Measurements from ENCODE around the gene HNRNPA2B1. TPM values are rescaled to one million over a fixed set of nuclear protein-coding genes. Genes with fewer than 3 reads are reported as not detected.
A peak's percentile ranks its signal among the peaks of the same experiment; 100 is the strongest.

HNRNPA2B1 gene
- 100 to 1,000 TPM; 345 to 441 (median 379) TPM for total RNA-seq
- long read RNA-seq, donor 1, transcript HNRNPA2B1-203 (13 exons, 1,724 nt) = minor isoform, 5 of 279 reads
- long read RNA-seq, donor 1, transcript HNRNPA2B1-201 (12 exons, 3,664 nt) = minor isoform, 37 of 279 reads
- long read RNA-seq, donor 1, transcript HNRNPA2B1-202 (11 exons, 1,711 nt) = major isoform, 152 of 279 reads
- long read RNA-seq, donor 1, partial matches to known transcripts = 35 of 279 reads
- long read RNA-seq, donor 1, other reads (novel, unspliced or antisense) = 50 of 279 reads
- long read RNA-seq, donor 2, transcript HNRNPA2B1-202 (11 exons, 1,711 nt) = major isoform, 48 of 137 reads
- long read RNA-seq, donor 2, transcript HNRNPA2B1-201 (12 exons, 3,664 nt) = minor isoform, 11 of 137 reads
- long read RNA-seq, donor 2, partial matches to known transcripts = 59 of 137 reads
- long read RNA-seq, donor 2, other reads (novel, unspliced or antisense) = 18 of 137 reads

- no peaks in the 10 kb centered on the region for H3K9me3 ChIP-seq
- no peaks in the 10 kb centered on the region for H3K36me3 ChIP-seq (ENCODE audit: low read depth)
- DNase-seq = peak; percentile 98 to 99 (median 99)
- intact Hi-C loops (cut with DNase I, micrococcal nuclease) = no loop called here
- peak; percentile 86 for ATAC-seq
- peaks cover 31% of the 10 kb centered on the region for H3K4me1 ChIP-seq (ENCODE audit: low read depth)
- TF ChIP-seq, protein P1, sequence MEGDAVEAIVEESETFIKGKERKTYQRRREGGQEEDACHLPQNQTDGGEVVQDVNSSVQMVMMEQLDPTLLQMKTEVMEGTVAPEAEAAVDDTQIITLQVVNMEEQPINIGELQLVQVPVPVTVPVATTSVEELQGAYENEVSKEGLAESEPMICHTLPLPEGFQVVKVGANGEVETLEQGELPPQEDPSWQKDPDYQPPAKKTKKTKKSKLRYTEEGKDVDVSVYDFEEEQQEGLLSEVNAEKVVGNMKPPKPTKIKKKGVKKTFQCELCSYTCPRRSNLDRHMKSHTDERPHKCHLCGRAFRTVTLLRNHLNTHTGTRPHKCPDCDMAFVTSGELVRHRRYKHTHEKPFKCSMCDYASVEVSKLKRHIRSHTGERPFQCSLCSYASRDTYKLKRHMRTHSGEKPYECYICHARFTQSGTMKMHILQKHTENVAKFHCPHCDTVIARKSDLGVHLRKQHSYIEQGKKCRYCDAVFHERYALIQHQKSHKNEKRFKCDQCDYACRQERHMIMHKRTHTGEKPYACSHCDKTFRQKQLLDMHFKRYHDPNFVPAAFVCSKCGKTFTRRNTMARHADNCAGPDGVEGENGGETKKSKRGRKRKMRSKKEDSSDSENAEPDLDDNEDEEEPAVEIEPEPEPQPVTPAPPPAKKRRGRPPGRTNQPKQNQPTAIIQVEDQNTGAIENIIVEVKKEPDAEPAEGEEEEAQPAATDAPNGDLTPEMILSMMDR (IDR thresholded peaks at IDR 0.05) = no peak
- peak within 1 kb of the TSS; percentile 97 for H3K4me3 ChIP-seq
These were observed at the start of gene HNRNPA2B1 for GRCh38 chr7:26200444-26201246. TSS of gene HNRNPA2B1 (minus strand) at chr7:26200746. CDS start at chr7:26200577, 169 bp downstream.

DNA sequence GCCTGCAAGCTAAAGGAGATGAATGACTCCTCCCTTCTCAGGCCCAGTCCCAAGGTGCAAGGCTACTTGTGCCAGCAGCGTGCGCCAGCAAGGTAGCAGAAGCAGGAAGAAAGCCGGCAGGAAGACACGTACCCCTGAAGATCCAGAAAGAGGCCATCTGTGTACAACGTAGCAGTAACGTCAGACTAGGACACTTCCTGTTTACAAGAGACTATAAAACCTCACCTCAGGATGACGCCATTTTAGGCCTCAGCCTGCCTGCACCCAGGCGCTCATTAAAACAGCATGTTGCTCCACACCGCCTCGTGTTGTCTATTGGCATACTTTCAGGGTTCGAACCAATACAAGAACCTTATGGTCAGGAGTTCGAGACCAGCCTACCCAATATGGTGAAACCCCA is 49.7 kb upstream of the HNRNPA2B1 start:
- ATAC-seq (no peak), DNase-seq (no peak)
- intact Hi-C loops (cut with DNase I, micrococcal nuclease) = no loop called here
- Histone ChIP-seq H3K9me3 (no peaks in the 10 kb centered on the region), H3K36me3 (ENCODE audit: low read depth) (no peaks in the 10 kb centered on the region), H3K4me3 (no peak overlapping the region), H3K4me1 (ENCODE audit: low read depth) (no peaks in the 10 kb centered on the region)
- TF ChIP-seq, protein P1 (IDR thresholded peaks at IDR 0.05) = no peak

- ATAC-seq (no peak), DNase-seq (no peak)
- intact Hi-C loops (cut with DNase I, micrococcal nuclease) = no loop called here
- Histone ChIP-seq H3K4me1 (ENCODE audit: low read depth) (no peaks in the 10 kb centered on the region), H3K36me3 (ENCODE audit: low read depth) (no peaks in the 10 kb centered on the region), H3K9me3 (no peaks in the 10 kb centered on the region), H3K4me3 (no peak overlapping the region)
- TF ChIP-seq, protein P1 (IDR thresholded peaks at IDR 0.05) = no peak
These were observed 44.6 kb upstream of the HNRNPA2B1 start for GRCh38 chr7:26245150-26245549.

DNA sequence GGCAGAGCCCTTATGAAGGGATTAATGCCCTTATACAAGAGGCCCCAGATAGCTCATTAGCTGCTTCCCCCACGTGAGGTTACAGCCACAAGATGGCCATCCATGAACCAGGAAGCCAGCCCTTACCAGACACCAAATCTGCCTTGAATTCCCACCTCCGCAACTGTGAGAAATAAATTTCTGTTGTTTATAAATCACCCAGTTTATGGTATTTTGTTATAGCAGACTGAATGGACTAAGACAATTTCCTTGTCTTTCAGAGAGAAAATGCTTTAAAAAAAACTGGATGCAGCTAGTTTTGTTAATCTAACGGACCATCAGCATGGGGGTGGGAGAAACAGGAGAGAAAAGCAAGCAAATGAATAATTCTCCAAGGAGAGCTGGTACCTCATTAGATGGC is 37.5 kb upstream of the HNRNPA2B1 start:
- TF ChIP-seq, protein P1 (IDR thresholded peaks at IDR 0.05) = no peak
- no peak for DNase-seq
- no peaks in the 10 kb centered on the region for H3K36me3 ChIP-seq (ENCODE audit: low read depth)
- intact Hi-C loops (cut with DNase I, micrococcal nuclease) = no loop called here
- no peak overlapping the region for H3K4me3 ChIP-seq
- H3K4me1 ChIP-seq (ENCODE audit: low read depth) = no peaks in the 10 kb centered on the region
- no peak for ATAC-seq
- no peaks in the 10 kb centered on the region for H3K9me3 ChIP-seq

GRCh38 chr7:26237035-26237807 is 36.7 kb upstream of the HNRNPA2B1 start:
- TF ChIP-seq, protein P1 (IDR thresholded peaks at IDR 0.05) = no peak
- intact Hi-C loops (cut with DNase I, micrococcal nuclease) = no loop called here

More at GRCh38 chr7:26237035-26237807, 36.7 kb upstream of the HNRNPA2B1 start:
- Histone ChIP-seq H3K4me1 (ENCODE audit: low read depth) (no peaks in the 10 kb centered on the region), H3K4me3 (no peak overlapping the region), H3K36me3 (ENCODE audit: low read depth) (no peaks in the 10 kb centered on the region), H3K9me3 (no peaks in the 10 kb centered on the region)
- ATAC-seq = no peak
- DNase-seq = no peak

Data from mucosa of descending colon (tissue), 3 donors.